ENCODE measurements around the gene VENTX.

VENTX gene

GRCh38 chr10:133289761-133290160 lies 52.1 kb downstream of the VENTX start:
- TF ChIP-seq CTCF (IDR thresholded peaks at IDR 0.05; ENCODE audit: low read length, missing control alignments): no peak
- no peak for DNase-seq (ENCODE audit: low read depth)
- no peak overlapping the region for H3K4me3 ChIP-seq (replicated peaks; ENCODE audit: low read depth, low read length)
